ENCODE results near the gene ADAT1.
A peak's percentile ranks its signal among the peaks of the same experiment; 100 is the strongest.

ADAT1 gene

GRCh38 chr16:75576384-75576811 is 46.7 kb downstream of the ADAT1 start:
- DNase-seq (ENCODE audit: low spot score): no peak

- no peak for DNase-seq (ENCODE audit: low spot score)
These were observed 47.1 kb downstream of the ADAT1 start for GRCh38 chr16:75575958-75576357.

- DNase-seq (ENCODE audit: low spot score): no peak
These were observed 49.1 kb downstream of the ADAT1 start for GRCh38 chr16:75573955-75574354.

- no peak for DNase-seq (ENCODE audit: low spot score)
These were observed 50.1 kb downstream of the ADAT1 start for GRCh38 chr16:75572864-75573542.

- DNase-seq (ENCODE audit: low spot score): no peak
These were observed 52.5 kb downstream of the ADAT1 start for GRCh38 chr16:75570396-75571065.

- no peak for DNase-seq (ENCODE audit: low spot score)
These were observed 55.2 kb downstream of the ADAT1 start for GRCh38 chr16:75567911-75568310.

GRCh38 chr16:75566758-75567255 is 56.3 kb downstream of the ADAT1 start:
- DNase-seq (ENCODE audit: low spot score): no peak

- DNase-seq (ENCODE audit: low spot score): peak; percentile 90
These were observed 56.9 kb downstream of the ADAT1 start, which contains the start of gene GABARAPL2 for GRCh38 chr16:75566040-75566757. TSS of gene GABARAPL2 (plus strand) at chr16:75566379. CDS start at chr16:75566487, 108 bp downstream.

- no peak for DNase-seq (ENCODE audit: low spot score)
These were observed 57.4 kb downstream of the ADAT1 start for GRCh38 chr16:75565640-75566039.

- DNase-seq (ENCODE audit: low spot score): no peak
These were observed 63.3 kb downstream of the ADAT1 start for GRCh38 chr16:75559564-75560372.

GRCh38 chr16:75558846-75559401 is 64.2 kb downstream of the ADAT1 start:
- DNase-seq (ENCODE audit: low spot score): no peak

- DNase-seq (ENCODE audit: low spot score): no peak
These were observed 66.6 kb downstream of the ADAT1 start for GRCh38 chr16:75556431-75556950.

GRCh38 chr16:75555707-75556430 is 67.2 kb downstream of the ADAT1 start, which contains the start of gene TMEM231:
TSS of gene TMEM231 (minus strand) at chr16:75556252. CDS start at chr16:75556209, 43 bp downstream.
- DNase-seq (ENCODE audit: low spot score): peak; percentile 90

GRCh38 chr16:75555213-75555706 is 67.8 kb downstream of the ADAT1 start:
- peak; percentile 88 for DNase-seq (ENCODE audit: low spot score)

- no peak for DNase-seq (ENCODE audit: low spot score)
These were observed 70.1 kb downstream of the ADAT1 start for GRCh38 chr16:75552951-75553350.

GRCh38 chr16:75550211-75550662 is 72.8 kb downstream of the ADAT1 start:
- no peak for DNase-seq (ENCODE audit: low spot score)
